Sigmoid colon (tissue), 7 donors: ENCODE results near the gene DSCAM. TPM values are rescaled to one million over a fixed set of nuclear protein-coding genes. Genes with fewer than 3 reads are reported as not detected.
"Not testable (repeated sequence)": the region's sequence is repeated elsewhere in the genome, so short reads cannot be mapped to it uniquely, and the experiment has no call there.

Experiments used
- DNase-seq: peaks from one replicate; pipeline ENCODE4 v3.0.0-alpha.2; 2019
- H3K27ac ChIP-seq, 4 donors: fragments of 200-600 bp; sonication (generic); one replicate each; pipeline ENCODE4 v1.5.1; 2016 to 2019; ENCODE audit warnings: mild to moderate bottlenecking in 1 of 4
- H3K27me3 ChIP-seq, 3 donors: fragments of 200-600 bp; sonication (generic); one replicate each; pipeline ENCODE4 v1.5.1; 2019; ENCODE audit warnings: mild to moderate bottlenecking in 1 of 3
- H3K36me3 ChIP-seq, 4 donors: fragments of 200-600 bp; sonication (generic); one replicate each; pipeline ENCODE4 v1.5.1; 2016 to 2019
- H3K4me1 ChIP-seq, 4 donors: fragments of 200-600 bp; sonication (generic); one replicate each; pipeline ENCODE4 v1.5.1; 2017 to 2019
- H3K4me3 ChIP-seq, 4 donors: fragments of 200-600 bp; sonication (generic); one replicate each; pipeline ENCODE4 v1.5.1; 2017 to 2019; ENCODE audit warnings: mild to moderate bottlenecking in 2 of 4, moderate library complexity in 1 of 4
- H3K9me3 ChIP-seq, 4 donors: fragments of 200-600 bp in 3 of 4; sonication (generic) in 3 of 4; one replicate each; pipeline versions ENCODE4 v1.5.1 to v1.6.1; 2013 to 2019
- EP300 ChIP-seq, 4 donors: sonication (generic); formaldehyde crosslinking; IDR thresholded peaks; one replicate each; pipeline ENCODE4 v1.6.1; 2017; ENCODE audit warnings: antibody characterized with exemption in 4 of 4
- POLR2A ChIP-seq, 2 donors: fragments of 450-650 bp; IDR thresholded peaks; one replicate each; pipeline ENCODE4 v1.6.1; 2016; ENCODE audit warnings: antibody characterized with exemption in 2 of 2, mild to moderate bottlenecking in 2 of 2, moderate library complexity in 2 of 2
- POLR2AphosphoS5 ChIP-seq, 4 donors: sonication (generic); formaldehyde crosslinking; IDR thresholded peaks; one replicate each; pipeline ENCODE4 v1.6.1; 2017; ENCODE audit warnings: antibody characterized with exemption in 4 of 4
- whole genome bisulfite sequencing, 2 donors: extraction: QIAGEN DNeasy Blood & Tissue Kit; methylation state at CpG; one replicate each; pipeline ENCODE4 v1.1.7; 2013; 5-methylcytosine and 5-hydroxymethylcytosine counted together
- intact Hi-C: fragments of 100-400 bp; cut with DNase I; formaldehyde crosslinking; loops from one replicate; pipeline ENCODE4 v1.15.1; 2023
- polyA plus RNA-seq, 3 donors: library from polyadenylated mRNA; stranded (reverse); fragments of 200-250 nt; gene quantifications; one replicate each; pipeline ENCODE4 v1.2.3, GENCODE V29; 2013
- total RNA-seq, 4 donors: library from RNA; depleted of rRNA; stranded (reverse); fragments of >200 nt; gene quantifications; one replicate each; pipeline ENCODE4 v1.1.0, GENCODE V29; 2016
- TF ChIP-seq, protein P1 (sequence below), 4 experiments: fragments of 450-650 bp in 3 of 4; fragments of 200-600 bp in 1 of 4; IDR thresholded peaks; one replicate each; pipeline ENCODE4 v1.5.1; 2016 to 2019; ENCODE audit warnings: antibody characterized with exemption in 4 of 4, mild to moderate bottlenecking in 3 of 4, moderate library complexity in 2 of 4
- donor health status: healthy with polysubstance abuse.
- donor health status: Bipolar disorder and iron deficiency.
- donor health status: healthy.

Gene DSCAM
- total and polyA plus RNA-seq, 7 donors: 0.17 to 0.55 (median 0.33) TPM; not detected in 2

DNA sequence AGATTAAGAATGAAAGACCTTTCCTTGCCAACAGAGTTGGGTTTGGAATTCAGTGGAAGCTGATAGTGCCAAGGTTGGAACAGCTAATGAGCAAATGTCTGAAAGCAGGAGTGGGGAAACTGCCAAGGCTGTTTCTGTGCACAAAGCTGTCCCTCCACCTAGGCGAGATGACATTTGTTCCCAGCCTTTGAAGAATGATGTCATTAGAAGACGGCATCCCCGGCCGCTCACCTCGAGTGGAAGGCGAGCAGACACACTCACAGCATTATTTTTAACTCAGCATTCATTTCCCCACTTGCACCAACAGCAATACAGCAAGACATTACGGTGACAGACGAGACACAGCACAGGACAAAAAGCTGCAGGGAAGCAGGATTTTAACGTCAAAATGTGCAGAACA lies 515.8 kb downstream of the DSCAM start:
- H3K9me3 ChIP-seq: peaks cover 0 to 3% (median 0%) of the 10 kb centered on the region in 4 donors
- no peaks in the 10 kb centered on the region for H3K27me3 ChIP-seq
- no peaks in the 10 kb centered on the region for H3K36me3 ChIP-seq
- no peak overlapping the region for H3K4me3 ChIP-seq
- no peak overlapping the region for H3K27ac ChIP-seq
- TF ChIP-seq POLR2A (IDR thresholded peaks at IDR 0.05) (no peak), EP300 (IDR thresholded peaks at IDR 0.05) (no peak)
- H3K4me1 ChIP-seq: no peaks in the 10 kb centered on the region
- intact Hi-C loops: no loop called here
- 58 to 62% methylated on average over 9 of the region's 9 CpGs for WGBS, 2 donors
- no peak for DNase-seq

DNA sequence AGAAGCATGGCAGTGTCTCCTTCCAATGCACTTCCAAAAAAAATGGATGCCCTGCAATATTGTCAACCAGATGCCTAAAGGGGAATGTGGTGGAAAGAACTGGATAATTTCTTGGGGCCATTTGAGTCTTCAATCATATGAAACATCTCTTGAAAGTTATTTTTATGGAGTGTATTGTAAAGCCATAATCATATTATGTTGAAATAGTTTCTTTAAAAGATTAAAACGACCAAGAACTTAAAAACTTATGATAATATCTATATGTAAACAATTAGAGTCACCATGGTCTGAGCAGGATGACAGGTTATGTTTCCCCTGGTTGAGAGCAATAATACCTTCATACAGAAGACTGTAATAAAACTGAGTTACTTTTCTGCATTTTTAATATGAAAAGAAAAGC lies 522.6 kb downstream of the DSCAM start:
- no peaks in the 10 kb centered on the region for H3K27me3 ChIP-seq
- WGBS, 2 donors: 7 to 20% methylated on average over 1 of the region's 1 CpG
- no peak for DNase-seq
- intact Hi-C loops: no loop called here
- H3K9me3 ChIP-seq: peaks cover 0 to 3% (median 0%) of the 10 kb centered on the region in 4 donors
- no peak for TF ChIP-seq POLR2A (IDR thresholded peaks at IDR 0.05)
- TF ChIP-seq POLR2AphosphoS5 (IDR thresholded peaks at IDR 0.05): no peak
- no peak for TF ChIP-seq EP300 (IDR thresholded peaks at IDR 0.05)
- TF ChIP-seq, protein P1, sequence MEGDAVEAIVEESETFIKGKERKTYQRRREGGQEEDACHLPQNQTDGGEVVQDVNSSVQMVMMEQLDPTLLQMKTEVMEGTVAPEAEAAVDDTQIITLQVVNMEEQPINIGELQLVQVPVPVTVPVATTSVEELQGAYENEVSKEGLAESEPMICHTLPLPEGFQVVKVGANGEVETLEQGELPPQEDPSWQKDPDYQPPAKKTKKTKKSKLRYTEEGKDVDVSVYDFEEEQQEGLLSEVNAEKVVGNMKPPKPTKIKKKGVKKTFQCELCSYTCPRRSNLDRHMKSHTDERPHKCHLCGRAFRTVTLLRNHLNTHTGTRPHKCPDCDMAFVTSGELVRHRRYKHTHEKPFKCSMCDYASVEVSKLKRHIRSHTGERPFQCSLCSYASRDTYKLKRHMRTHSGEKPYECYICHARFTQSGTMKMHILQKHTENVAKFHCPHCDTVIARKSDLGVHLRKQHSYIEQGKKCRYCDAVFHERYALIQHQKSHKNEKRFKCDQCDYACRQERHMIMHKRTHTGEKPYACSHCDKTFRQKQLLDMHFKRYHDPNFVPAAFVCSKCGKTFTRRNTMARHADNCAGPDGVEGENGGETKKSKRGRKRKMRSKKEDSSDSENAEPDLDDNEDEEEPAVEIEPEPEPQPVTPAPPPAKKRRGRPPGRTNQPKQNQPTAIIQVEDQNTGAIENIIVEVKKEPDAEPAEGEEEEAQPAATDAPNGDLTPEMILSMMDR (IDR thresholded peaks at IDR 0.05): no peak
- H3K27ac ChIP-seq: no peak overlapping the region
- H3K4me1 ChIP-seq: no peaks in the 10 kb centered on the region
- H3K4me3 ChIP-seq: no peak overlapping the region
- H3K36me3 ChIP-seq: no peaks in the 10 kb centered on the region

DNA sequence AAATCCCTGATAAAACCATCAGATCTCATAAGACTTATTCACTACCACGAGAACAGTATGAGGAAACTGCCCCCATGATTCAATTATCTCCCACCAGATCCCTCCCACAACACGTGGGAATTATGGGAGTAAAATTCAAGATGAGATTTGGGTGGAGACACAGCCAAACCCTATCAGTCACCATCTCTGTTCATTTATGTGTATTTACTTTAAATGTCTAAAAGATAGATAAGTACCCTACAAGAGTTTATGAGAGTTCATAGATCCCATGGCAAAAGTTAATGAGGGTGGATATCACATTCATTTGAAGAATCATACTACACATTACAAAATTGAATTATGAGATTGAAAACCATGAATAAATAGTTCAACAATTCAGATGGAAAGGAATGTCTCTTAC lies 526.2 kb downstream of the DSCAM start:
- intact Hi-C loops, H3K36me3 ChIP-seq, H3K27me3 ChIP-seq, H3K4me3 ChIP-seq, H3K4me1 ChIP-seq, H3K27ac ChIP-seq, DNase-seq, H3K9me3 ChIP-seq: not testable (repeated sequence)
- WGBS, 2 donors: 28 to 57% methylated on average over 2 of the region's 2 CpGs

DNA sequence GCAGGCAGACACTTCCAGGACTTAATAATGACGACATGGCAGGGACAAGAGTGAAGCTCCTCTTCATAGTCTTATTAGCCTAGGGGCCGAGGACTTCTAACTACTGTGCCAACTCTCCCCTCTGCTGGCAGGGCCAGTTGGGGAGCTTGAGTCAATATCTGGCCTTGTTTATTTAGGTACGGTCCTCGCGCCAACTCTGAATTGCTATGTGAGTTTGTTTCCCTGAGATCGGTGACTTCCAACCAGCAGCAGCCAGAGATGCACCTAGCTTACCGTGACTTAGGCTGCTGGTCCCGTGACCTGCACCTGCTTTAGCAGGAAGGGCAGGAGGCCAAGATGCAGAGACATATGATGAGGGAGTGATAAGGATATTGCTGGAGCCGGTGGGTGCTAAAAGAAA lies 528.6 kb downstream of the DSCAM start:
- Histone ChIP-seq H3K27ac (no peak overlapping the region), H3K9me3 (peaks cover 0 to under 1% (median 0%) of the 10 kb centered on the region in 4 donors), H3K36me3 (no peaks in the 10 kb centered on the region), H3K4me1 (no peaks in the 10 kb centered on the region), H3K27me3 (no peaks in the 10 kb centered on the region), H3K4me3 (no peak overlapping the region)
- DNase-seq: no peak
- no peak for TF ChIP-seq EP300 (IDR thresholded peaks at IDR 0.05)
- TF ChIP-seq POLR2AphosphoS5 (IDR thresholded peaks at IDR 0.05): no peak
- no peak for TF ChIP-seq POLR2A (IDR thresholded peaks at IDR 0.05)
- TF ChIP-seq, protein P1 (IDR thresholded peaks at IDR 0.05): no peak
- 90% methylated on average over 9 of the region's 9 CpGs for WGBS, 2 donors
- intact Hi-C loops: no loop called here

DNA sequence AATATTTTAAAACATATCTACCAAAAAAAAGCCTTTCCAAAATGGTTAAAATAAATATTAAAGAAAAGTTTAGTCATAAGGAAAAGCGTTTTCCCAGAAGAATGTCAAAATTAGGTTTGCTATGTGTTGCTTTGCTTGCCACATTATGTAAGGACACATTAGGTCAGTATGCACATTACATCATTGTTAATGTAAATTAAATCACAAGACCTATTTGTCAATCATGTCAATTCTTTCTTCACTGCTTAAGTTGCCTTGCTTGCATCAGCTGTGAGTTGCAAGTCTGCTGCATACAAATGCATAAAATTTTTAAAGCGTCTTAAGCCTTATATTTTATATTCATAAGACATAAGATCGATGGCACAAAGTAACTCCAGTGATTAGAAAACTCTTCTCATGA lies 530.9 kb downstream of the DSCAM start:
- DNase-seq: no peak
- Histone ChIP-seq H3K27ac (no peak overlapping the region), H3K27me3 (no peaks in the 10 kb centered on the region), H3K4me3 (no peak overlapping the region), H3K4me1 (no peaks in the 10 kb centered on the region), H3K9me3 (peaks cover 0 to 3% (median 0%) of the 10 kb centered on the region in 4 donors), H3K36me3 (no peaks in the 10 kb centered on the region)
- intact Hi-C loops: no loop called here
- WGBS, 2 donors: 81 to 82% methylated on average over 3 of the region's 3 CpGs
- TF ChIP-seq EP300 (IDR thresholded peaks at IDR 0.05) (no peak), POLR2AphosphoS5 (IDR thresholded peaks at IDR 0.05) (no peak), POLR2A (IDR thresholded peaks at IDR 0.05) (no peak)
- TF ChIP-seq, protein P1 (IDR thresholded peaks at IDR 0.05): no peak

DNA sequence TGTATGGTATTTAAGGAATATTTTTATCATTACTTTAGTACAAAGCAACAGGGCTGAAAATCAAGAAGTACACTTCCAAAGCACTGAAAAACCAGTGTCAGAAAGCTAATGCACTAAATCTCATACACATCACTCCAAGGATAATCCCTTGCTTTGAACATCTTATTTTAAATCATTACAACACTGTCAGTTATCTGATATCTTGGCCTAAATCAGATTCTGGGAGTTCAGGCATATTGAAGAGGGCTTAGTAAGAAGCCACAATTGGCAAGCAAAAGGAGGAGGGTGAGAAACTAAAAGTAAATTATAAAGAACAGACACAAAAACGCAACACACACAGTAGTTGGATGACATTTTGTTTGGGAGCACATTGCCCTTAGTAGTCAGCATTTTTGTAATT lies 531.3 kb downstream of the DSCAM start:
- H3K27me3 ChIP-seq: no peaks in the 10 kb centered on the region
- TF ChIP-seq, protein P1 (IDR thresholded peaks at IDR 0.05): no peak
- TF ChIP-seq EP300 (IDR thresholded peaks at IDR 0.05): no peak
- no peak for TF ChIP-seq POLR2A (IDR thresholded peaks at IDR 0.05)
- no peak for TF ChIP-seq POLR2AphosphoS5 (IDR thresholded peaks at IDR 0.05)
- 69 to 70% methylated on average over 1 of the region's 1 CpG for WGBS, 2 donors
- H3K36me3 ChIP-seq: no peaks in the 10 kb centered on the region
- no peak for DNase-seq
- H3K4me1 ChIP-seq: no peaks in the 10 kb centered on the region
- intact Hi-C loops: no loop called here
- H3K4me3 ChIP-seq: no peak overlapping the region
- no peak overlapping the region for H3K27ac ChIP-seq
- peaks cover 0 to 3% (median 0%) of the 10 kb centered on the region in 4 donors for H3K9me3 ChIP-seq
